Measurements from ENCODE around the gene MRPL22. TPM values are rescaled to one million over a fixed set of nuclear protein-coding genes. Genes with fewer than 3 reads are reported as not detected.

The MRPL22 gene
- total RNA-seq, 4 donors from 2014 or later = 12.8 to 24.6 (median 17.5) TPM

DNA sequence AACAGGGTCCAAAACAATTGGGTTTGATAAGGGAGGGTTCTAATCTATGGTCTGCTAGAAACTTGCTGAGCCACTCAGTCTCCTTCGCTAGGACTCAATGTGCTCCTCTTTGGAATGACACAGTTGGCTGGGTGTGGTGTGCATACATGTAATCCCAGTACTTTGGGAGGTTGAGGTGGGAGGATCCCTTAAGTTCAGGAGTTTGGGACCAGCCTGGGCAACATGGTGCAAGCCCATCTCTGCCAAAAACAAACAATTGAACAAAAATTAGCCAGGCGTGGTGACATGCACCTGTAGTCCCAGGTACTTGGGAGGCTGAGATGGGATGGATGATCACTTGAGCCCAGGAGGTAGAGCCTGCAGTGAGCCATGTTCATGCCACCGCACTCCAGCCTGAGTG lies 70.0 kb downstream of the MRPL22 start:
- no peak for DNase-seq (ENCODE audit: low spot score)
- ATAC-seq (ENCODE audit: low FRiP score) = no peak
- TF ChIP-seq, protein P1, sequence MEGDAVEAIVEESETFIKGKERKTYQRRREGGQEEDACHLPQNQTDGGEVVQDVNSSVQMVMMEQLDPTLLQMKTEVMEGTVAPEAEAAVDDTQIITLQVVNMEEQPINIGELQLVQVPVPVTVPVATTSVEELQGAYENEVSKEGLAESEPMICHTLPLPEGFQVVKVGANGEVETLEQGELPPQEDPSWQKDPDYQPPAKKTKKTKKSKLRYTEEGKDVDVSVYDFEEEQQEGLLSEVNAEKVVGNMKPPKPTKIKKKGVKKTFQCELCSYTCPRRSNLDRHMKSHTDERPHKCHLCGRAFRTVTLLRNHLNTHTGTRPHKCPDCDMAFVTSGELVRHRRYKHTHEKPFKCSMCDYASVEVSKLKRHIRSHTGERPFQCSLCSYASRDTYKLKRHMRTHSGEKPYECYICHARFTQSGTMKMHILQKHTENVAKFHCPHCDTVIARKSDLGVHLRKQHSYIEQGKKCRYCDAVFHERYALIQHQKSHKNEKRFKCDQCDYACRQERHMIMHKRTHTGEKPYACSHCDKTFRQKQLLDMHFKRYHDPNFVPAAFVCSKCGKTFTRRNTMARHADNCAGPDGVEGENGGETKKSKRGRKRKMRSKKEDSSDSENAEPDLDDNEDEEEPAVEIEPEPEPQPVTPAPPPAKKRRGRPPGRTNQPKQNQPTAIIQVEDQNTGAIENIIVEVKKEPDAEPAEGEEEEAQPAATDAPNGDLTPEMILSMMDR (IDR thresholded peaks at IDR 0.05) = no peak

DNA sequence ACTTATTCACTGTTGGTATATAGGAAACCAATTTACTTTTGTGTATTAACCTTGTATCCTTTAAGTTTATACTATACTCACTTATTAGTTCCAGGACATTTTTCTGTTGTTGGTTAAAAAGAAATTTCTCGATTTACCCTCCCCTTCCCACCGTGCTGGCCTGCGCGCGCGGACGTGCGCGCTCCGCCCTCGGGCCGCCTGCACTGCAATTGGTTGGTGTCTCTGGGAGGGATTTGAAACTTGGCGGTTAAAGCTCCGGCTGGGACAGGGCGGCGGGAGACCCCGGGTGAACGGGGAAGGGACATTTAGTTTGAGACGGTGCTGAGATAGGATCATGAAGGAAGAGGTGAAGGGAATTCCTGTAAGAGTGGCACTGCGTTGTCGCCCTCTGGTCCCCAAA lies 72.7 kb downstream of the MRPL22 start, which contains the start of gene KIF4B:
Gene KIF4B (plus strand): TSS at position 230 of the 400 bp plus-strand sequence. CDS start 105 bp downstream, at position 335.
- TF ChIP-seq, protein P1 (IDR thresholded peaks at IDR 0.05) = no peak
- no peak for ATAC-seq (ENCODE audit: low FRiP score)
- no peak for DNase-seq (ENCODE audit: low spot score)

GRCh38 chr5:155015239-155015638 lies 74.4 kb downstream of the MRPL22 start:
- DNase-seq (ENCODE audit: low spot score) (no peak), ATAC-seq (ENCODE audit: low FRiP score) (no peak)
- TF ChIP-seq, protein P1 (IDR thresholded peaks at IDR 0.05) = no peak

DNA sequence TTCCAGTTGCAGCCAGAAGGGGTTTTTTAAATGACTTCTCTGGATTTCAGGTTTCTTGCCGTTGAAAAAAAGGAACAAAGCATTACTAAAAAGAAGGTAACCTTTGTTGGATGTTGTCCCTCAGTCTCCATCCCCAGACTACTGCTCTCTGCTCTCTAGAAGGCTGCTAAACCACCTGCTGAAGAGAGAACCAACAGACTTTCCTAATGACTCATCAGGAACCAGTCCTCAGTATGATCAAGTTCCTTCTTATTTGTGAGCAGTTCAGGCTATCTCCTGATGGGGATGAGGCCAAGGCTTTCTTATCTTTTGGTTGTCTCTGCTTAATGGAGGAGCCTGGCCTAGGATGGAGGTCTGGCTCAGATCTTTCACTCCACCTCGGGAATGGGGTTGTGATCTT lies 76.7 kb downstream of the MRPL22 start:
- TF ChIP-seq, protein P1 (IDR thresholded peaks at IDR 0.05) = no peak
- DNase-seq (ENCODE audit: low spot score) = no peak
- no peak for ATAC-seq (ENCODE audit: low FRiP score)

Other genes starting within 250 kb of the MRPL22 start
- 100 to 1,000 TPM in 2 of 4 donors, 10 to 100 TPM in 2; 80.5 to 155 (median 106) TPM for gene LARP1, start 185.7 kb upstream of the MRPL22 start, total RNA-seq
- gene FAXDC2, start 90.5 kb upstream of the MRPL22 start, total RNA-seq = 10 to 100 TPM; 17.4 to 57.2 (median 33.7) TPM
- gene CNOT8, start 82.4 kb upstream of the MRPL22 start, total RNA-seq = 100 to 1,000 TPM in 1 of 4 donors, 10 to 100 TPM in 3; 48.0 to 106 (median 70.3) TPM
- gene GEMIN5, start 2.9 kb upstream of the MRPL22 start, total RNA-seq = 10 to 100 TPM; 13.5 to 25.8 (median 20.2) TPM
- gene KIF4B, start 72.7 kb downstream of the MRPL22 start, total RNA-seq = not detected

Measured in omental fat pad (tissue), 4 donors.